ENCODE measurements around the gene DLG2.

DLG2 gene

DNA sequence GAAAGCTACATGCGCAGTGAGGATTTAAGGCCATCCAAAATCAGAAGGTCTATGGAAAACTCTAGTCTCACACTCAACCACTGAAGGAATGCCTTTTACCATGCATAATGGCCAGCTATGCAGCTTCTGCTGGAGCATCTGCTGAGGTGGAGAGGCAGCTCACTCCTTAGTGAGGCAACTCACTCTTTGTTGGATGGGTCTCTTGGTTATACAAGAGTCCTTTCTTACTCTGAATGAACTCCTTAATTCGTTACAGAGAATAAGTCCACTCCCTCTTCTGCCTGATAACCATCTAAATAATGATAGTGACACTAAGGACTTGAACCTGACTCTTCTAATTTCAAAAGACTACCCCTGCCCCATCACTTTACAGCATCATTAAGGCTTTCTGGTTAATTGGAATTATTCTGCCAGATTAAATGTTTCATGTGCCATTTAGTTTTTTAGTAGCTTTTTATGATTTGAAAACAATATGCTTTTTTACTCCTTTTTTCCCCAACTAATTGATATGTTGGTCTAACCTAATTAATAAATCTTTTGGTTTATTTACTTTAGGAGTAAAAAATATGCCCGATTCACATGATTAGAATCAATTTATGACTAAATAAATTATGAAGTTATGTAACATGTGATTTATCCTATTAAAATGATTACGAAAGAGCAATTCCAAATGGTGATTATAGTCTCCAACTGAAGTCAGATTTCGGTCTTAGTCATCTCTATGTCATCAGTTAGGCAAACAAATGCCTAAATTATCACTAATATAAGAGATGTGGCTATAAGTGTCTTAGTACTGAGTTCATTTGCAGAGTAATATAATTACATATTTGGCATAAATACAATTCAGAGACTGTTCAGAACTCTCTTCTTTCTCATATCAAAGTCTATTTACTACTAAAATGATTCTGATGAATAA, 2054.3 kb downstream of the DLG2 start:
- Mint-ChIP-seq H3K36me3 (ENCODE audit: low read depth) (no peaks in the 10 kb centered on the region), H3K4me3 (no peak overlapping the region), H3K27me3 (no peaks in the 10 kb centered on the region), H3K4me1 (ENCODE audit: low read depth) (no peaks in the 10 kb centered on the region), H3K9me3 (no peaks in the 10 kb centered on the region), H3K27ac (no peak overlapping the region)
- intact Hi-C loops (cut with micrococcal nuclease): no loop called here

DNA sequence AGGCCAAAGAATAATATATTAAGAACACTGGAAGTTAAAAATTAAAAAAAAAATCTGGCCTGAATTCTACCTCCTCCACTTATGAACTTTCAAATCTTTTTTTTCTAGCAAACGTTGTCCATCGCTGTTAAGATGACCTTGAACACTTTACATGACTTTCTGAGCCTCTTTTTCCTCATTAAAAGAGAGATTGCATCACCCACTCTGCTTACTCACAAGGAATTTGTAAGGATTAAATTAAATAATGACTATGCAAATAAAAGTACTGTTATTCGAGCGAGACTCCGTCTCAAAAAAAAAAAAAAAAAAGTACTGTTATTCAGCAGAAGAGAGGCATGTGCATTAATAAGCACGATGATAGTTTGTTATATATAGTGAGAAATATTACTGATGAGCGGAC, 2055.8 kb downstream of the DLG2 start:
- H3K36me3 Mint-ChIP-seq (ENCODE audit: low read depth): no peaks in the 10 kb centered on the region
- no peaks in the 10 kb centered on the region for H3K9me3 Mint-ChIP-seq
- no peak overlapping the region for H3K27ac Mint-ChIP-seq
- H3K27me3 Mint-ChIP-seq: no peaks in the 10 kb centered on the region
- no peak overlapping the region for H3K4me3 Mint-ChIP-seq
- intact Hi-C loops (cut with micrococcal nuclease): no loop called here
- no peaks in the 10 kb centered on the region for H3K4me1 Mint-ChIP-seq (ENCODE audit: low read depth)

DNA sequence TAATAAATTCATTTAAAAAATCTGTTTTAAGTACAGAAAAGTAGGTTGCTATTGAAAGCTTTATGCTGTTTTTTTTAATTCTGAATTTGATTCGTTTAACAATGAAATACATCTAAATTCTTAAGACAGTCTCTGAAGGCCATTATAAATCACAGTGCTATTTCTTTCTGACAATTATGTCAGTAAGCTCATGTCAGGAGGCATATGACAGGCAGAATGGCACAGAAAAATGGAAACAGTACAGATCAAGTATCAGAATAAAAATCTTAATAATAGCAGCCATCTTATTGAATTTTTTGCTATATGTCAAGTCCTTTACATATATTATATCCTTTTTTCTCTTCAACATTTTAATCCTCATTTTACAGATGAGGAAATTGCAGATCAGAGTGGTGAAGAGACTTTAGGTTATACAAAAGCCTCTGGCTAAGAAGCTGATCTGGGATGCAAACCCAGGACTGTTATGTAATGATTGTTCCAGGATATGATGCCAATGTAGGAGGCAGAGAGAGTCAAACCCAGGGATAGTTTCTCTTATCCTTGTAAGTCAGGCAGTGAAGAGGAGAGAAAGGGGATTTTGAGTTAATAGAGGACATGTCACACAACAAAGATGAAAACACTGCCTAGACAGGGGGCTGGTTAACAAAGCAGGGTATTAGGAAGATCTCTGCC, 2057.9 kb downstream of the DLG2 start:
- intact Hi-C loops (cut with micrococcal nuclease): no loop called here
- Mint-ChIP-seq H3K27ac (no peak overlapping the region), H3K27me3 (no peaks in the 10 kb centered on the region), H3K4me1 (ENCODE audit: low read depth) (no peaks in the 10 kb centered on the region), H3K4me3 (no peak overlapping the region), H3K36me3 (ENCODE audit: low read depth) (no peaks in the 10 kb centered on the region), H3K9me3 (no peaks in the 10 kb centered on the region)

DNA sequence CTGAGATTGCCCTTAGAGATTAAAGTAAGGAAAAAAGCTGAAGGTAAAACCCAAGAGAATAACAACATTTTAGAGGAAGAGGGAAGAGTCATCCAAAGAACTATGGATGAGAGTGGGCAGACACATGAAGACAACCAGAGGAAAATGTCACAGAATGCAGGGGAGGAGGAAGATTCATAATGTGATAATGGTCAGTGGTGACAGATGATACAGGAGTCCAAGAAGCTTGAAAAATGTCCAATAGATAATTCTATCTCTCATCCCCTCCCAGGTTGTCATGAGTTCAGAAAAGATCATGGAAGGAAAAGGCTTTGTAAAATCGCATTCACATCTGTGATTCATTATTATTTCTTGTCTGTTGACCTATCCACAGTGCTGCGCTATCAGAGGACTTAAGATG, 2058.6 kb downstream of the DLG2 start:
- intact Hi-C loops (cut with micrococcal nuclease): no loop called here
- no peak overlapping the region for H3K4me3 Mint-ChIP-seq
- H3K27ac Mint-ChIP-seq: no peak overlapping the region
- H3K36me3 Mint-ChIP-seq (ENCODE audit: low read depth): no peaks in the 10 kb centered on the region
- no peaks in the 10 kb centered on the region for H3K9me3 Mint-ChIP-seq
- H3K4me1 Mint-ChIP-seq (ENCODE audit: low read depth): no peaks in the 10 kb centered on the region
- H3K27me3 Mint-ChIP-seq: no peaks in the 10 kb centered on the region

DNA sequence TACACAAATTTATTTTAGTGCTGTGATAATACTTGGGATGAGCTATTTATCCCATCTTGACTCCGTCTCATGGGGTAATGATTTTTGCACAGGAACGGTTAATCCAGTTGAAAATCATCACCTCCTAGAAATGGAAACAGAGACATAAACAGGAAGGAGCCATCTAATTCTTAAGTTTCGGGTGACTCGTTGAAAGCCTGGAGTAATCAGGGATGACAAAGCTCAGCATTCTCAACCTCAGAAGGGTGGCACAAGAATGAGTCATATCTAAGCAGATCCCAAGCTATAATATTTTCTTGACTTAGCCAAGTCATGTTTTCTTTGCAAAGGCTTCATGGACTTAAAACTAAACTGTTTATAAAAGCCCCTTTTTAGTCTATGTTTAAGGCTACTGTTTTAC, 2060.2 kb downstream of the DLG2 start:
- Mint-ChIP-seq H3K9me3 (no peaks in the 10 kb centered on the region), H3K36me3 (ENCODE audit: low read depth) (no peaks in the 10 kb centered on the region), H3K27me3 (no peaks in the 10 kb centered on the region), H3K27ac (no peak overlapping the region), H3K4me1 (ENCODE audit: low read depth) (no peaks in the 10 kb centered on the region), H3K4me3 (no peak overlapping the region)
- intact Hi-C loops (cut with micrococcal nuclease): no loop called here

DNA sequence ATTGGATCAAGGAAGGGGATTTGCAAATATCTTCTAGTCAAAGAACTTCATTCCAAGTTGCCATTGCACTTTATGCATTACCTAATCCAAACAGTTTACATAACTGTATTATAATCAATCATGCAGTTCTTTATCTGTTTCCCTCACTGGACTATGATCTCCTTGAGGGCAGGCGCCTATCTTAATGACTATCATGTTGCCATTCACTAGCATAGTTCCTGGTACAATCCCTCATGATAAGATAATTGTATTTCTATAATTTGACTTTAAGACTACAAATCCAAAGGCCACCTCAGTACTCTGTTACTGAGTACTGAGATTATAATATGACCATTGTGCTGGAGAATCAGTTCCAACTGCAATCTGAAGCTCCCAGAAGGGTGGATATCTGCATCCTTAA, 2062.3 kb downstream of the DLG2 start:
- Mint-ChIP-seq H3K27me3 (no peaks in the 10 kb centered on the region), H3K4me3 (no peak overlapping the region), H3K4me1 (ENCODE audit: low read depth) (no peaks in the 10 kb centered on the region), H3K27ac (no peak overlapping the region), H3K9me3 (no peaks in the 10 kb centered on the region), H3K36me3 (ENCODE audit: low read depth) (no peaks in the 10 kb centered on the region)
- intact Hi-C loops (cut with micrococcal nuclease): no loop called here

DNA sequence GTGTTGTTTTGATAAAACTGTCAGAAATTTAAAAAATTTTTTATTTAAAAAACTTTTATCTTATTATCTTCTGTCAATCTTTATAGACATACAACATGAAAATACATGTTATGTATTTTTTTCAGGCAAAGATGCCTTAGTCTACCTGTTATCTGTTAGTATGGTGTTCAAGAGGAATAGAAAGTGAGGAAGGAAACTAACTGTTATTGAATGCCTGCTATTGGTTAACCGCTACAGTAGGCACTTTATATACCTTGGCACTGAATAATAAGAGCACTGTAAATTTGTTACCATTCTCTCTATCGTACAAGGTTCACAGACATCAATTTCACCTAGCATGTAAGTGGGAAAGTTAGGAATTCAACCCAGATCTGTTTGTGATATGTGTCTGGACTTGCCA, 2068.9 kb downstream of the DLG2 start:
- H3K36me3 Mint-ChIP-seq (ENCODE audit: low read depth): no peaks in the 10 kb centered on the region
- H3K27ac Mint-ChIP-seq: no peak overlapping the region
- no peaks in the 10 kb centered on the region for H3K9me3 Mint-ChIP-seq
- H3K4me3 Mint-ChIP-seq: no peak overlapping the region
- intact Hi-C loops (cut with micrococcal nuclease): no loop called here
- no peaks in the 10 kb centered on the region for H3K4me1 Mint-ChIP-seq (ENCODE audit: low read depth)
- H3K27me3 Mint-ChIP-seq: no peaks in the 10 kb centered on the region

DNA sequence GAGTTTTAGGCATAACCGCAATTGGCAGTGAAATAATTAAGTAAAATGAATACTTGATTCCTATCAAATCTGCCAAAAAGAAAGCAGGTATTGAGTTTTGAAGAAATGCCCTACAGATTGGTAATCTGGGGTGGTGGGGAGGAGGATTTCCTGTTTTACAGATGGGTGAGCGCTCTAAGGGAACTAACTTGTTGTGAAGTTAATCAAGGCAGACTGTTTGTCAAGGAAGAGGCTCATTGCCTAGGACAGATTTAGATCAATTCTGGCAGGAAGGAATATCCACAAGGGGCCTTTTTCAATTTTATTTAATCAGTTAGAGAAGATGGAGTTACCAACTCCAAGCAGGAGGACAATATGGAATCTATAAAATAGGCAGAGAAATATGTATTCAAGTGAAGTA, 2069.5 kb downstream of the DLG2 start:
- intact Hi-C loops (cut with micrococcal nuclease): no loop called here
- Mint-ChIP-seq H3K27me3 (no peaks in the 10 kb centered on the region), H3K4me3 (no peak overlapping the region), H3K4me1 (ENCODE audit: low read depth) (no peaks in the 10 kb centered on the region), H3K36me3 (ENCODE audit: low read depth) (no peaks in the 10 kb centered on the region), H3K27ac (no peak overlapping the region), H3K9me3 (no peaks in the 10 kb centered on the region)

DNA sequence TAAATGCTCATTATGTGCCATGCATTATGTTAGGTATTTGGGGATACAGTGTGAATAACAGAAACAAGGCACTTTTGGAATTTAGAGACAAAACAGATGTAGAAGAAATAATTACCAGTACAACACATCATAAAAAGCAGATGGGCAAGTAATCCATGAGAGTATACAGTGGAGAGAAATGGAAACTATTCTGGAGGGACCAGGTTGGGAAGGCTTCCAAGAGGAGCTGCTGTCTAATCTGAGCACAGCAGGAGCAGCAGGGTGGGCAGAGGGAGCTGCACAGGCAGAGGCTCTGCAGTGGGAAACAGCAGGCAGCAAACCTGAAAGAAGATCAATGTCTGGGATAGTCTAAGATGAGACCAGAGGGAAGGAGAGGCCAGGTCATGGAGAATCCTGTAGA, 2072.3 kb downstream of the DLG2 start:
- no peaks in the 10 kb centered on the region for H3K27me3 Mint-ChIP-seq
- no peaks in the 10 kb centered on the region for H3K9me3 Mint-ChIP-seq
- H3K27ac Mint-ChIP-seq: no peak overlapping the region
- H3K4me1 Mint-ChIP-seq (ENCODE audit: low read depth): no peaks in the 10 kb centered on the region
- H3K4me3 Mint-ChIP-seq: no peak overlapping the region
- intact Hi-C loops (cut with micrococcal nuclease): no loop called here
- no peaks in the 10 kb centered on the region for H3K36me3 Mint-ChIP-seq (ENCODE audit: low read depth)

DNA sequence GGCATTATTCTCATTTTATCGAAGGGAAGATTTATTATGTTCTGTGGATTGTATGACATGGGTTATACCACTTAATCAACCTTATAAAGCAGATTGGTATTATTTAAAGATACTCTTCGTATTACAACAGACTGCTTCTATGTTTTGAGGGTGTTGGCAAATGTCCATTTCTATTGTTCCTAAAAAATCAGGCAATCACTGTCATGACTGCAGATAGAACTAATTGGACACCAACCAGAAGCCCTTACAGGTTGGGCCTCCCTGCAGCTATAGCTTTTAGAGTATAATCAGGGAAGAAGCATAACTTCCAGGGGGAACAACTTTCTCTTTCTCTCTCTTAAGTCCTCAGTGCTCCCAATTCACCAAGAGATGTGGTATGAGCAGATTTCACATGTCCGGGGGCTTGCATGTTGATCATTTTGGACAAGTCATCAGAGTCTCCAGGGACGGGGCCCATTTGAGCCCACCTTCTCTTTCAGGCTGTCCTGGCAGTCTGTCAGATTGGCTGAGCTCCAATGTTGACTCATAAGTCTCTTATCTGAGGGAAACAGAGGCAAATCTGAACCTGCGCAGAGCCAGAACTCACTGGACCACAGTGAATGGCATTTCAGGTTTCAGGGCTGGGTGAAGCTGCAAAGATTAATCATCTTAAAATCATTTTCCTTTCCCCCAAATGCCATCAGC, 2077.0 kb downstream of the DLG2 start:
- Mint-ChIP-seq H3K9me3 (no peaks in the 10 kb centered on the region), H3K4me1 (ENCODE audit: low read depth) (no peaks in the 10 kb centered on the region), H3K36me3 (ENCODE audit: low read depth) (no peaks in the 10 kb centered on the region), H3K27me3 (no peaks in the 10 kb centered on the region), H3K27ac (no peak overlapping the region), H3K4me3 (no peak overlapping the region)
- intact Hi-C loops (cut with micrococcal nuclease): no loop called here

DNA sequence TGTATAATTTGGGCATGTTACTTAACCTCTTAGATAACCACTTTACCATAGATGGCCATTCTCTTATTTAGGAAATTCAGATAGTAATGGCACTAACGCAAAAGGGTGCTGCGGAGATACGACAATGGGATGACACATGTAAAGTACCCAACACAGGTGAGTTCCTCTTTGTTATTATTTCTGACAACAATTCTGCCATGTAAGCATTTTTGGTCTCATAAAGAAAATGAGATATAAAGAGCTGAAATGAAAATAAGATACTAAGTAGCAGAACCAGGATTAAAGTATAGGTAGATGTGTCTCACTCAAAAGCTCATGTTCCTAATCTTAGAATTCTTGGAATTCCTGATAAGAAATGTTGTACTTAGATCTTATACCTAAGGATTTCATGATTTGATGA, 2080.8 kb downstream of the DLG2 start:
- H3K4me1 Mint-ChIP-seq (ENCODE audit: low read depth): no peaks in the 10 kb centered on the region
- H3K27me3 Mint-ChIP-seq: no peaks in the 10 kb centered on the region
- H3K36me3 Mint-ChIP-seq (ENCODE audit: low read depth): no peaks in the 10 kb centered on the region
- no peaks in the 10 kb centered on the region for H3K9me3 Mint-ChIP-seq
- intact Hi-C loops (cut with micrococcal nuclease): no loop called here
- H3K4me3 Mint-ChIP-seq: no peak overlapping the region
- no peak overlapping the region for H3K27ac Mint-ChIP-seq

DNA sequence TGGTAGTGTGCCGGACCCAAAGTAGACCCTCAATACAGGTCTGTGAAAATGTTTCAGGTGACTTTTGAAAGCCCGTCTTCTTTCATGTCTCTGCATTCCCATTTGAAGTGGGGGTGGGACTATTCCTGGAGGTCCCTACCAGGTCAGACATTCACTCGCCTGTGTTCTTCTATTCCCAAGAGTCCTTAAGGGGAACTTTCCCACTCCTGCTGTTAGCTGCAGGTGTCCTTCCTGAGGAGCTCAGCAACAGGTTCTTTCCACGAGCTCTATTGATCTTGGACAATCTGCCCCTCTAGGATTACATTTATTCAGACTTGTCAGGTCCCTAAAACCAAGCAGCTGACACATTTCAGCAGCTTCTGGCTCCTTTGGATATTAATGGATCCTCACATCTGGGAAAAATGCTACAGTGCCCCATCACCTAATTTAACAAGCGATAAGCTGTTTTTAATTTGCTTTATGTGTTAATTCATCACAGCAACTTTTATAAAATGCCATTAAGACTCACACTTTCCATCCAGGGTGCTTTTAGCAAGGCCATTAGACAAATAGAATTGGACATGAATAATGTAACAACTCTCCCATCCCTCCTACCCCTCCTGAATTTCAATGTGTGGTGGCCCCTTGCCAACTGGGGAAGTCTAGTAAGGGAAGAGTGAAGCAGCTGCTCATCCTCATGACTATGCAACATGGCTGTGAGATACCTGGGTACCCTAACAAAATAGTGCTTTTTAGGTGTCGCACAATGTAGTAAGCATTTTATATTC, 2081.5 kb downstream of the DLG2 start:
- Mint-ChIP-seq H3K27ac (no peak overlapping the region), H3K9me3 (no peaks in the 10 kb centered on the region), H3K4me3 (no peak overlapping the region), H3K4me1 (ENCODE audit: low read depth) (no peaks in the 10 kb centered on the region), H3K36me3 (ENCODE audit: low read depth) (no peaks in the 10 kb centered on the region), H3K27me3 (no peaks in the 10 kb centered on the region)
- intact Hi-C loops (cut with micrococcal nuclease): no loop called here

DNA sequence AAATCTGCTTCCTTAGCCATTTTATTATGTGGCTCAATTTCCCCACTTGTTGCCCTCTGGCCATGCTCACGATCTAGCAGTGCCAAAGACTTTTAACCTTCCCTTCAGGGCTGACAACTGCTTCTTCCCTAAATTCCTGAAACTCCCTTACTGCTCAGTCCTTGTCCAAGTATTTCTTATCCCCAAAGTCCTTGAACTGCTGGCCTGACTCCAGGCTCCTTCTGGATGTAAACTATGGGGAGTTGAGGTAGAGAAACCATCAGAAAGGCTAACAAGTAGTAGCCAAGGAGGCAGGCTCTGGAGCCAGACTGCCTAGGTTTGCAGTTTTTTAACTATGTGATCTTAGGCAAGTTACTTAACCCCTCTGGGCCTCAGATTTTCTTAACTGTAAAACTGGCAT, 2082.3 kb downstream of the DLG2 start:
- Mint-ChIP-seq H3K9me3 (no peaks in the 10 kb centered on the region), H3K4me1 (ENCODE audit: low read depth) (no peaks in the 10 kb centered on the region), H3K36me3 (ENCODE audit: low read depth) (no peaks in the 10 kb centered on the region), H3K27ac (no peak overlapping the region), H3K27me3 (no peaks in the 10 kb centered on the region), H3K4me3 (no peak overlapping the region)
- intact Hi-C loops (cut with micrococcal nuclease): no loop called here
